BLaER1 treated with 17β-estradiol and CSF1 and Interleukin-3, amounts not matched to agents 10 nM and 100 nM (cell line): ENCODE results near the gene NDUFS2.

Source experiments
- H3K27ac ChIP-seq, 11 experiments: shearing (Covaris generic); formaldehyde crosslinking; 2 replicates each; pipeline ENCODE4 v1.8.1; 2022
- H3K27me3 ChIP-seq, 11 experiments: shearing (Covaris generic); formaldehyde crosslinking; 2 replicates each; pipeline ENCODE4 v1.8.1; 2022
- H3K36me3 ChIP-seq, 11 experiments: shearing (Covaris generic); formaldehyde crosslinking; 2 replicates each; pipeline ENCODE4 v1.8.1; 2022
- H3K4me1 ChIP-seq, 10 experiments: shearing (Covaris generic); formaldehyde crosslinking; 2 replicates each; pipeline ENCODE4 v1.8.1; 2022
- H3K4me2 ChIP-seq, 11 experiments: shearing (Covaris generic); formaldehyde crosslinking; 2 replicates each; pipeline ENCODE4 v1.8.1; 2022
- H3K4me3 ChIP-seq, 10 experiments: shearing (Covaris generic); formaldehyde crosslinking; 2 replicates each; pipeline ENCODE4 v1.8.1; 2022
- H3K9ac ChIP-seq, 11 experiments: shearing (Covaris generic); formaldehyde crosslinking; 2 replicates each; pipeline ENCODE4 v1.8.1; 2022
- H3K9me3 ChIP-seq, 11 experiments: shearing (Covaris generic); formaldehyde crosslinking; replicated peaks in 1 of 11; 2 replicates each; pipeline ENCODE4 v1.8.1; 2022
- H4K20me1 ChIP-seq, 11 experiments: shearing (Covaris generic); formaldehyde crosslinking; 2 replicates each; pipeline ENCODE4 v1.8.1; 2022
- Cebpa-rat ChIP-seq, 11 experiments: shearing (Covaris generic); IDR thresholded peaks; 2 replicates each; pipeline ENCODE4 v1.8.1; 2022

The NDUFS2 gene

DNA sequence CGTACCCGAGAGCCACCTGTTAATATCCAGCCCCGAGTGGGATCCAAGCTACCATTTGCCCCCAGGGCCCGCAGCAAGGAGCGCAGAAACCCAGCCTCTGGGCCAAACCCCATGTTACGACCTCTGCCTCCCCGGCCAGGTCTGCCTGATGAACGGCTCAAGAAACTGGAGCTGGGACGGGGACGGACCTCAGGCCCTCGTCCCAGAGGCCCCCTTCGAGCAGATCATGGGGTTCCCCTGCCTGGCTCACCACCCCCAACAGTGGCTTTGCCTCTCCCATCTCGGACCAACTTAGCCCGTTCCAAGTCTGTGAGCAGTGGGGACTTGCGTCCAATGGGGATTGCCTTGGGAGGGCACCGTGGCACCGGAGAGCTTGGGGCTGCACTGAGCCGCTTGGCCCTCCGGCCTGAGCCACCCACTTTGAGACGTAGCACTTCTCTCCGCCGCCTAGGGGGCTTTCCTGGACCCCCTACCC, 41.5 kb upstream of the NDUFS2 start:
- Histone ChIP-seq H3K36me3 (peaks cover 42 to 75% (median 67%) of the 10 kb centered on the region in 11 experiments), H3K27ac (peak overlapping the region in 5 of 11 experiments; percentile 81 to 93 (median 87); a peak in 4 of 22 replicates), H3K9ac (peak overlapping the region; percentile 21 to 97 (median 91); a peak in 13 of 22 replicates)

DNA sequence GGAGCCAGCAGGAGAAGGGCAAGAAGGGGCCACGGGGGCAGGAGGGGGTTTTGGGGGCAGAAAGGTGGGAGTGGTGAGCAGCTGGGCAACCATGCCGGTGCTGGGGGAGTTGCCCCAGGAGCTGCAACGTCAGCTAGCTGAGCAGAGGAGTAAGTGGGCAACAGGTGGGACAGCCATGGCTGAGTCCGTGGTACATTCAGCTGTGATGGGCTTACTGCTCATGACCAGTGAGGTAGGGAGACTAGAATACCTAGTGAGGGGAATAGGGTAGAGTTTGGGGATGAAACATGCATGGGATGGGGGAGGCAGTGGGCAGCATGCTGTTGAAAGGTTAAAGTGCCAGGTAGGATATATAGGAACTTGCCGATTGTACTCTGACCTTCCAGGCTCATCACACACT, 40.5 kb upstream of the NDUFS2 start:
- Histone ChIP-seq H3K36me3 (peaks cover 42 to 72% (median 64%) of the 10 kb centered on the region in 11 experiments), H3K4me1 (peaks cover 36 to 68% (median 49%) of the 10 kb centered on the region in 10 experiments), H3K4me2 (peak overlapping the region in 3 of 11 experiments; percentile 9 to 91 (median 10); a peak in 2 of 22 replicates), H3K27me3 (no peaks in the 10 kb centered on the region), H4K20me1 (no peaks in the 10 kb centered on the region), H3K27ac (no peak overlapping the region), H3K4me3 (no peak overlapping the region), H3K9ac (0 out of 22 replicates have a peak overlapping the region, but pooled peaks of 3 of the 11 experiments have one; percentile 9 to 93 (median 28)), H3K9me3 (no peaks in the 10 kb centered on the region)
- TF ChIP-seq Cebpa-rat (IDR thresholded peaks at IDR 0.05), result no peak

More for the DNA sequence above, 41.5 kb upstream of the NDUFS2 start:
- H3K9me3 ChIP-seq, result no peaks in the 10 kb centered on the region
- H4K20me1 ChIP-seq, result no peaks in the 10 kb centered on the region
- H3K27me3 ChIP-seq, result no peaks in the 10 kb centered on the region
- H3K4me2 ChIP-seq, result peak overlapping the region; percentile 80 to 97 (median 92)
- H3K4me3 ChIP-seq, result peak overlapping the region in 5 of 10 experiments; percentile 74 to 91 (median 79); a peak in 10 of 20 replicates
- peaks cover 36 to 70% (median 50%) of the 10 kb centered on the region in 10 experiments for H3K4me1 ChIP-seq
- TF ChIP-seq Cebpa-rat (IDR thresholded peaks at IDR 0.05), result no peak

DNA sequence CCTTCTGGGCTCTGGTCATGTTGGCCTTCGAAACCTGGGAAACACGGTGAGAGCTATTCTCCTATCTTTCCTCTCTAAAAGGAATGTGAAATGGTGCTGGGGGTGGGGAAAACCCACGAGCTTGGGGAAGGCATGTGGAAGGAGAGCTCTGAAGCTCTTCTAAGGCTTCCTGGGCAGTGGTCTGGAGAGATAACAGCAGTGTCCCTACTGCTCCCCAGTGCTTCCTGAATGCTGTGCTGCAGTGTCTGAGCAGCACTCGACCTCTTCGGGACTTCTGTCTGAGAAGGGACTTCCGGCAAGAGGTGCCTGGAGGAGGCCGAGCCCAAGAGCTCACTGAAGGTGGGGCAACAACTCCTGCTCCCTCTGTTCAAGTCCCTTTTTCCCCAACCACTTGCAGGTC, 40.1 kb upstream of the NDUFS2 start:
- peaks cover 40 to 72% (median 53%) of the 10 kb centered on the region in 10 experiments for H3K4me1 ChIP-seq
- H3K4me3 ChIP-seq, result no peak overlapping the region
- no peak for TF ChIP-seq Cebpa-rat (IDR thresholded peaks at IDR 0.05)
- peak overlapping the region in 4 of 11 experiments; percentile 18 to 86 (median 30); a peak in 3 of 22 replicates for H3K9ac ChIP-seq
- no peaks in the 10 kb centered on the region for H4K20me1 ChIP-seq
- H3K4me2 ChIP-seq, result peak overlapping the region in 2 of 11 experiments; percentile 9 to 10; a peak in 1 of 22 replicates
- H3K27ac ChIP-seq, result no peak overlapping the region; a peak in 1 of 22 replicates
- peaks cover 38 to 68% (median 60%) of the 10 kb centered on the region in 11 experiments for H3K36me3 ChIP-seq
- no peaks in the 10 kb centered on the region for H3K9me3 ChIP-seq
- H3K27me3 ChIP-seq, result no peaks in the 10 kb centered on the region

DNA sequence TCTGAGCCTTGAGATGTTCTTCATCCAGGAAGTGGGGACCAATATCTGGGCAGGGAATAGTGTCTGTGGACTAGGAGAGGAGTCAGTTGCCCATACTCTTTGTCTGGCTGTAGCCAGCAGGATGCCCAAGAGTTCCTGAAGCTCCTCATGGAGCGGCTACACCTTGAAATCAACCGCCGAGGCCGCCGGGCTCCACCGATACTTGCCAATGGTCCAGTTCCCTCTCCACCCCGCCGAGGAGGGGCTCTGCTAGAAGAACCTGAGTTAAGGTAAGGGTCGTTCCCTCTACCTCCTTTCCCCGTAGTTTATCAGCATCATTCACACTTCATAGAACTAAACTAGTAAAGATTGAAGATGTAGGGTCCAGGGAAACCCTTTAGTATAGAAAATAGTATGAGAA, 39.4 kb upstream of the NDUFS2 start:
- Histone ChIP-seq H3K4me1 (peaks cover 48 to 80% (median 60%) of the 10 kb centered on the region in 10 experiments), H3K9me3 (no peaks in the 10 kb centered on the region), H3K4me2 (peak overlapping the region in 1 of 11 experiments; percentile 7; a peak in 1 of 22 replicates)

DNA sequence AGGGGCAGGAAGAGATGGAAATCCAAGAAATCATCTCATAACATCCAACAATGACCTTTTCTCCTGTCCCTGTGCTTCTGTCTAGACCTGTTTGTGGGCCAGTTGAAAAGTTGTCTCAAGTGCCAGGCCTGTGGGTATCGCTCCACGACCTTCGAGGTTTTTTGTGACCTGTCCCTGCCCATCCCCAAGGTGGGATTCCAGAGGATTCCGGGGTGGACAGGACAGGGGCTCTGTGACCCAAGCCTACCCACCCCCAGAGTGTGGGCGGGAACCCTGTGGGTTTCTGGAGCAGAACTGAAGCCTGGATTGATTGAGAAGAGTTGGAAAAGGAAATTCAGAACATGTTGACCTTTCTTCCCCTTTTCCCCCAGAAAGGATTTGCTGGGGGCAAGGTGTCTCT, 38.4 kb upstream of the NDUFS2 start:
- H3K36me3 ChIP-seq, result peaks cover 20 to 61% (median 43%) of the 10 kb centered on the region in 11 experiments
- peak overlapping the region in 1 of 11 experiments; percentile 1; a peak in 1 of 22 replicates for H3K27ac ChIP-seq
- TF ChIP-seq Cebpa-rat (IDR thresholded peaks at IDR 0.05), result no peak
- H3K9ac ChIP-seq, result peak overlapping the region in 6 of 11 experiments; percentile 3 to 86 (median 42); a peak in 5 of 22 replicates
- H3K4me2 ChIP-seq, result no peak overlapping the region; a peak in 1 of 22 replicates
- H4K20me1 ChIP-seq, result no peaks in the 10 kb centered on the region; a peak in 1 of 22 replicates
- H3K4me1 ChIP-seq, result peaks cover 43 to 74% (median 56%) of the 10 kb centered on the region in 10 experiments
- no peaks in the 10 kb centered on the region for H3K9me3 ChIP-seq
- no peaks in the 10 kb centered on the region for H3K27me3 ChIP-seq
- no peak overlapping the region for H3K4me3 ChIP-seq

More for the DNA sequence above, 39.4 kb upstream of the NDUFS2 start:
- TF ChIP-seq Cebpa-rat (IDR thresholded peaks at IDR 0.05), result no peak
- H3K9ac ChIP-seq, result peak overlapping the region in 7 of 11 experiments; percentile 1 to 86 (median 20); a peak in 9 of 22 replicates
- H3K27me3 ChIP-seq, result no peaks in the 10 kb centered on the region
- no peak overlapping the region for H3K4me3 ChIP-seq
- H3K27ac ChIP-seq, result no peak overlapping the region
- peaks cover 30 to 62% (median 52%) of the 10 kb centered on the region in 11 experiments for H3K36me3 ChIP-seq
- H4K20me1 ChIP-seq, result no peaks in the 10 kb centered on the region

DNA sequence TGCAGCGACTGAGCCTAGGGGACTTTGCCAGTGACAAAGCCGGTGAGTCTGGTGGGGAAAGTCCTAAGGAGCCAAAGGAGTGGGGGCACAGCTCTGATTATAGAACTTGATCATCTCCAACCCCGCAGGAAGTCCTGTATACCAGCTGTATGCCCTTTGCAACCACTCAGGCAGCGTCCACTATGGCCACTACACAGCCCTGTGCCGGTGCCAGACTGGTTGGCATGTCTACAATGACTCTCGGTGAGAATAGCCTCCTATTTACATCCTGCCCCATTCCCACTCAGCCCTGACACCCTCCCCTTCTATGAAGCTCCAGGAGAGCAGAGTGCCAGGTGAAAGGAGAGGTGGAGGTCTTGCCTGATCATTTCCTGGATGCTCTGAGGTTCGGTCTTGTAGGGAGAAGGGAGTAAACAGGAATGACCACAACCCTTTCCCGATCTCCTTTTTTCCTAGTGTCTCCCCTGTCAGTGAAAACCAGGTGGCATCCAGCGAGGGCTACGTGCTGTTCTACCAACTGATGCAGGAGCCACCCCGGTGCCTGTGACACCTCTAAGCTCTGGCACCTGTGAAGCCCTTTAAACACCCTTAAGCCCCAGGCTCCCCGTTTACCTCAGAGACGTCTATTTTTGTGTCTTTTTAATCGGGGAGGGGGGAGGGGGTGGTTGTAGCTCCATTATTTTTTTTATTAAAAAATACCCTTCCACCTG, 37.1 kb upstream of the NDUFS2 start:
- peak overlapping the region; percentile 31 to 92 (median 68); a peak in 18 of 22 replicates for H3K27ac ChIP-seq
- peak overlapping the region; percentile 74 to 91 (median 82) for H3K9ac ChIP-seq
- peak overlapping the region; percentile 65 to 80 (median 75) for H3K4me3 ChIP-seq

DNA sequence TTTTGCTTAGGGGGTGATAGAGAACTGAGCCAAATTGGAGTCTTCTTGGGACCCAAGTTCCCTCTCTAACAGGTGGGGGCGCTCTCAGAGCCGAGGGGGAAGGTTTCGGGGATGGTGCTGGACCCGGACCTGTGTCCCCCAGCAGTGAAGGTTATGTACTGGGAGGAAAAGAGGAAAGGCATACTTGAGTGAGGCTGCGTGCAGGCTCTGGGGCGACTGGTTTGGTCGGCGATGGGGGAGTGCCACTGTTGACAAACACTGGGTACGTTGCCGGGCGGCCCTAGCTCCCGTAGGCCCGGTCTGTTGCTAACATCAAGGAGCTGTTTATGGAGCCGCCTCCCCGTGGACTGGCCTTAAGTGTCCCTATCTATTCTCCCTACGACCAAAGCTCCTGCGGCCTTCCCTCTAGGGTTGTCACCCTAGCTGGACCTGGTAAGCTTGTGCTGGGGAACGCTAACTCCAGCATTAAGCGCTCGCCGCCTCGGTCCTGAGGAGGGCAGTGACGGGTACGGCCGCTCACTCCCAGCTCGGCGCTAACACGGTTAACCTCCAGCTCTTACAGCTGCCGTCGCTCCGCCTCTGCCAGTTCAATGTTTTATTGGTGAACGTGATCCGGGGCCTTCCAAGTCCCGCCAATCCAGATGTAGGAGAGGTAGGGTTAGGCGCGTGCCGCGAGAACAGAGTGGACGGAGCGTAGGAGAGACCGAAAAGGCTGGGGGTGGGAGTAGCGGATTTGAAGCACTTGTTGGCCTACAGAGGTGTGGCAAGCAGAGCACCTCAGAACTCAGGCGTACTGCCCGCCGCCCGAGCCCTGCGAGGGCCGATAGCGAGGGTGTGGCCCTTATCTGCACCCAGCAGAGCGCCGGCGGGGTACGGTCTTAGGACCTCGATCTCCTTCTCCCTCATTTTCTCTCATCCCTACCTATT, 36.2 kb upstream of the NDUFS2 start, which contains the start of gene PPOX:
Gene PPOX (plus strand): TSS at position 685 of the 927 bp plus-strand sequence. CDS start 422 bp downstream, outside the sequence.
- H3K4me1 ChIP-seq, result peaks cover 28 to 59% (median 41%) of the 10 kb centered on the region in 10 experiments
- peaks cover 27 to 72% (median 57%) of the 10 kb centered on the region in 11 experiments for H3K36me3 ChIP-seq
- H3K4me2 ChIP-seq, result peak within 1 kb of the TSS; percentile 94 to 100 (median 98)
- H3K27ac ChIP-seq, result peak within 1 kb of the TSS; percentile 59 to 92 (median 69)
- no peak for TF ChIP-seq Cebpa-rat (IDR thresholded peaks at IDR 0.05)
- H3K27me3 ChIP-seq, result no peaks in the 10 kb centered on the region
- H3K4me3 ChIP-seq, result peak within 1 kb of the TSS; percentile 65 to 80 (median 75)
- peak within 1 kb of the TSS; percentile 74 to 91 (median 82) for H3K9ac ChIP-seq
- H3K9me3 ChIP-seq, result no peaks in the 10 kb centered on the region
- no peaks in the 10 kb centered on the region; a peak in 1 of 22 replicates for H4K20me1 ChIP-seq

More for the DNA sequence above, 37.1 kb upstream of the NDUFS2 start:
- Histone ChIP-seq H3K4me1 (peaks cover 37 to 69% (median 50%) of the 10 kb centered on the region in 10 experiments), H3K9me3 (no peaks in the 10 kb centered on the region), H3K36me3 (peaks cover 23 to 70% (median 53%) of the 10 kb centered on the region in 11 experiments), H4K20me1 (no peaks in the 10 kb centered on the region; a peak in 1 of 22 replicates), H3K27me3 (no peaks in the 10 kb centered on the region), H3K4me2 (peak overlapping the region; percentile 76 to 99 (median 98))
- no peak for TF ChIP-seq Cebpa-rat (IDR thresholded peaks at IDR 0.05)
